ENCODE results near the gene NPY1R. TPM values are rescaled to one million over a fixed set of nuclear protein-coding genes. Genes with fewer than 3 reads are reported as not detected.

The NPY1R gene
- total RNA-seq, 1 donor from 2014 or later, result 0.26 TPM

DNA sequence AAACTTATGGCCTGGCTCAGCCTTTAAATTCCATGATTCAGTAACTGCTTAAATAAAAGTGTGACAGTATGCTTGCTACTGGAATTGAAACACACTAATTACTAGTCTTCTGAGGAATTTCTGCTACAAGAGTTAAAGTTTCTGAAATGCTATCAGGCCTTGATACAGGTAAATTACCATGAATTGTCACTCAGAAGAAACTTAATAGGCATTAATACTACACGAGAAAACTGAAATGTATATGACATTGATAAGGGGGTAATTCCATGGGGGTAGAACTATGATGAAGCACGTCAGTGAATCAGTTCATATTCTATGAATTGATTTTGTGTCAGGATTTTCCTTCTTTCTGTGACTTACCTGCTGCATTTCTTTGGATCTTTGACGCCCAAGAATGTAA, 3.0 kb upstream of the NPY1R start:
- DNase-seq (ENCODE audit: low read depth) (no peak), FAIRE-seq (no peak)
- TF ChIP-seq, protein P1, sequence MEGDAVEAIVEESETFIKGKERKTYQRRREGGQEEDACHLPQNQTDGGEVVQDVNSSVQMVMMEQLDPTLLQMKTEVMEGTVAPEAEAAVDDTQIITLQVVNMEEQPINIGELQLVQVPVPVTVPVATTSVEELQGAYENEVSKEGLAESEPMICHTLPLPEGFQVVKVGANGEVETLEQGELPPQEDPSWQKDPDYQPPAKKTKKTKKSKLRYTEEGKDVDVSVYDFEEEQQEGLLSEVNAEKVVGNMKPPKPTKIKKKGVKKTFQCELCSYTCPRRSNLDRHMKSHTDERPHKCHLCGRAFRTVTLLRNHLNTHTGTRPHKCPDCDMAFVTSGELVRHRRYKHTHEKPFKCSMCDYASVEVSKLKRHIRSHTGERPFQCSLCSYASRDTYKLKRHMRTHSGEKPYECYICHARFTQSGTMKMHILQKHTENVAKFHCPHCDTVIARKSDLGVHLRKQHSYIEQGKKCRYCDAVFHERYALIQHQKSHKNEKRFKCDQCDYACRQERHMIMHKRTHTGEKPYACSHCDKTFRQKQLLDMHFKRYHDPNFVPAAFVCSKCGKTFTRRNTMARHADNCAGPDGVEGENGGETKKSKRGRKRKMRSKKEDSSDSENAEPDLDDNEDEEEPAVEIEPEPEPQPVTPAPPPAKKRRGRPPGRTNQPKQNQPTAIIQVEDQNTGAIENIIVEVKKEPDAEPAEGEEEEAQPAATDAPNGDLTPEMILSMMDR (IDR thresholded peaks at IDR 0.05; ENCODE audit: insufficient read depth, low read length, severe bottlenecking), result no peak
- Histone ChIP-seq H3K4me3 (ENCODE audit: low read depth, low read length) (no peak overlapping the region), H3K36me3 (ENCODE audit: control insufficient read depth, insufficient read depth, low read length) (no peaks in the 10 kb centered on the region), H3K27me3 (ENCODE audit: control insufficient read depth, insufficient read depth, low read length) (peaks cover 6% of the 10 kb centered on the region)

DNA sequence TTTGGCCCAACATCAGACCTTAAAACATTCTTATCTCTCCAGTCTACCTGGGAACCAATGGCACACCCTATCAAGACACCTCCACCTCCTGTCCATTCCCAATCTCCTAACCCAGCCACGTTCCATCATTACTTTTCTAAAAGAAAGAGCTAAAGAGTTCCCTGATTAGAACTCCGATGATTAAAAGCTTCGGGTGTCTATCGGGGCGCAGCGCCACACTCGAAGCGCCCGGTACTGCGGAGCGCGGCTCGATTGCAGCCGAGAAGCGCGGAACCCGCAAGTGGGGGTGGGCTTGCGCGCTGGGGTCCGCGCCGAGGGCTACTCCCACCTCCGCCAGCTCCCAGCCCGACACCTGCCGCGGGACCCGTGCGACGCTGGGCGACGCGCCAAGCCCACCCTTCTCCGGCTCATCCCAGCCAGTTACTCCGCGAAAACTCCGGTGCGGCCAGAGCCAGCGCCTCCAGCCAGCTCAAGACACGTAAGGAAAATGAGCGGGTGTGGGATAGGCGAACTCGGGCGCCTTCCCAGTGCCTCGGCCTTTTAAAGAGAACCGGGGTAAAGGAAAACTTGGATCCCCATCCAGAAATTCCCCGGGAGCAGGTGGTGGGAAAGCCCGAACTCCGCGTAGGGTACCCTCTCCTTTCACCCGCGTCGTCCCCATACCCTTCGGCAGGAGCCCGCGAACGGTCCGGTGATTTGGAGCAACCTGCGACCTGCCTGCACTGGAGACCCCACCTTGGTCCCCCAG, 593 bp downstream of the NPY1R start:
- Histone ChIP-seq H3K27me3 (ENCODE audit: control insufficient read depth, insufficient read depth, low read length) (peaks cover 6% of the 10 kb centered on the region), H3K4me3 (ENCODE audit: low read depth, low read length) (peak overlapping the region; percentile 36), H3K36me3 (ENCODE audit: control insufficient read depth, insufficient read depth, low read length) (no peaks in the 10 kb centered on the region)
- TF ChIP-seq, protein P1 (IDR thresholded peaks at IDR 0.05; ENCODE audit: insufficient read depth, low read length, severe bottlenecking), result no peak
- no peak for FAIRE-seq
- DNase-seq (ENCODE audit: low read depth), result no peak

DNA sequence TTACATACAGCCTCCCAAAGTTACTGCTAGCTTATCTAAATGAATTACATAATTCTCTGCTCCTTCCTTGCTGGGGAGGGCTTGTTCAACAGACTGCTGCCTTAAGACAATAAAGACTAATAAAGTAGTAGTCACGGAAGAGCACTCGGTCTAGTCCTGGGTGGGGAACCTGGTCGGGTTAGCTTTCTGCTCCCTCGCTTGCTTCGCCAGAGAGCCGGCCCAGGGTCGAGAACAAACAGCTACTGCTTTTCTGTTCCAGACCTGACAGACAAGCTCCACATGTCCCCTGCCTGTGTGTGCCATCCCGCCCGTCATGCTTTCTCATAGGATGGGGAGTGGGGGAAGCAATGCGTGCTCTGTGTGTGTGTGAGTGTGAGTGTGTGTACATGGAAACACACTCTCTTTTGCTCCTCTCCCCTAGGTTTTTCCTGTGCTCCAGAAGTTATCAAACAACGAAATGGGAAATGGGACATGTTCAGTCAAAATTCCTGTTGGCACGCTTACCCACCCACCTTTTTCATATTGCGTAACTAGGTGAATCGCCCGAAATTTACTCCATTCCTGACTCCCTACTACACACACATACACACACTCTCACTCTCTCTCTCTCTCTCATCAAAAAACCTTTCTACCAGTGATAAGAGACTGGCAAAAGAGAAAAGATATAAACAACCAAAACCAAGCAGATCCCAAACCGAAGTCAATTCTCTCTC, 1.3 kb downstream of the NPY1R start:
- DNase-seq (ENCODE audit: low read depth) (peak; percentile 25), FAIRE-seq (no peak)
- peaks cover 6% of the 10 kb centered on the region for H3K27me3 ChIP-seq (ENCODE audit: control insufficient read depth, insufficient read depth, low read length)
- no peak overlapping the region for H3K4me3 ChIP-seq (ENCODE audit: low read depth, low read length)
- H3K36me3 ChIP-seq (ENCODE audit: control insufficient read depth, insufficient read depth, low read length), result no peaks in the 10 kb centered on the region
- TF ChIP-seq, protein P1 (IDR thresholded peaks at IDR 0.05; ENCODE audit: insufficient read depth, low read length, severe bottlenecking), result no peak

DNA sequence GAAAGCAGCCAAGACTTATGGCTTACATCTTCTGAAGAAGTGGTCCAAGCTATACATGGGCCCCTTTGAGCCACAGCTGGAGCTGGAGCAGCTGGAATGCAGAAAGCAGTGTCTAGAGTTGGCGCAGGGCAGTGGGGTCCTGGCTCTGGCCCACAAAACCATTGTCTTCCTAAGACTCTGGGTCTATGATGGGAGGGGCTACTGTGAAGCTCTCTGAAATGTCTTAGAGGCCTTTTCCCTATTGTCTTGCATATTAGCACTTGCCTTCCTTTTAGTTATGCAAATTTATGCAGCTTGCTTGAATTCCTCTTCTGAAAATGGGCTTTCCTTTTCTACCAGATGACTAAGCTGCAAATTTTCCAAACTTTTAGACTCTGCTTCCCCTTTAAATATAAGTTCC, 15.3 kb downstream of the NPY1R start:
- FAIRE-seq, result no peak
- TF ChIP-seq, protein P1 (IDR thresholded peaks at IDR 0.05; ENCODE audit: insufficient read depth, low read length, severe bottlenecking), result no peak
- no peak for DNase-seq (ENCODE audit: low read depth)
- H3K27me3 ChIP-seq (ENCODE audit: control insufficient read depth, insufficient read depth, low read length), result no peaks in the 10 kb centered on the region
- H3K36me3 ChIP-seq (ENCODE audit: control insufficient read depth, insufficient read depth, low read length), result no peaks in the 10 kb centered on the region
- H3K4me3 ChIP-seq (ENCODE audit: low read depth, low read length), result no peak overlapping the region

DNA sequence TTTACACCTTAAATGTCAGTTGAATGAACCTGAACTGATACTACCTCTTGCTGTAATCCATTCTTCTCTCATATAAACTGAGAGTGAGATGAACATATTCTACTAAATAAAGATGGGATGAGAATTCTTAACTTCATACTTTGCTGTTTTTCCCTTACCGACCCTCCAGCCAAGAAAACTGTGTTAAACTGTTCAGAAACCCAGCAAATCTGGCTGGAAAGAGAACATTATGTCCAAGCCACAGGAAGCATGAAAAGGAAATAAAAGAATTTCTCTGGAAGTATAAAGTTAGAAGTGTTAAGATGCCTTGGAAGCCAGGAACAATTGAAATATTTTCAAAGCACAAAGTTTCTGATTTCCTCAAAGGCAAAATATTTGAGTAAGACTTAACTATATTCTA, 22.9 kb downstream of the NPY1R start:
- Histone ChIP-seq H3K4me3 (ENCODE audit: low read depth, low read length) (no peak overlapping the region), H3K36me3 (ENCODE audit: control insufficient read depth, insufficient read depth, low read length) (no peaks in the 10 kb centered on the region), H3K27me3 (ENCODE audit: control insufficient read depth, insufficient read depth, low read length) (no peaks in the 10 kb centered on the region)
- DNase-seq (ENCODE audit: low read depth) (no peak), FAIRE-seq (no peak)
- TF ChIP-seq, protein P1 (IDR thresholded peaks at IDR 0.05; ENCODE audit: insufficient read depth, low read length, severe bottlenecking), result no peak

Measured in bronchial epithelial cell (primary cell).